H1 (cell line): Measurements from ENCODE around the gene SOX1.

ENCODE experiments used
- CEBPB ChIP-seq: IDR thresholded peaks from 2 replicates; pipeline ENCODE4 v1.6.1; 2012; ENCODE audit warnings: low read depth, low read length
- EP300 ChIP-seq, 2 experiments: IDR thresholded peaks; 1 replicate in 1 of 2; 2 replicates in 1 of 2; pipeline ENCODE4 v1.6.1; 2011 to 2012; ENCODE audit warnings: low read depth in 2 of 2, low read length in 2 of 2, mild to moderate bottlenecking in 2 of 2, borderline replicate concordance in 1 of 2, inconsistent platforms in 1 of 2, moderate library complexity in 1 of 2
- GABPA ChIP-seq: IDR thresholded peaks from 2 replicates; pipeline ENCODE4 v1.6.1; 2011; ENCODE audit warnings: mild to moderate bottlenecking, low read length, moderate library complexity, borderline replicate concordance; ENCODE audit not compliant: insufficient read depth
- POLR2A ChIP-seq, 2 experiments: IDR thresholded peaks; 1 replicate in 1 of 2; 2 replicates in 1 of 2; pipeline ENCODE4 v1.6.1; 2011; ENCODE audit warnings: low read depth in 2 of 2, low read length in 2 of 2, mild to moderate bottlenecking in 2 of 2; ENCODE audit errors: control extremely low read depth in 1 of 2
- POLR2AphosphoS5 ChIP-seq: IDR thresholded peaks from 2 replicates; pipeline ENCODE4 v1.6.1; 2011; ENCODE audit warnings: low read depth, low read length
- RAD21 ChIP-seq, 2 experiments: IDR thresholded peaks in 1 of 2; conservative IDR thresholded peaks in 1 of 2; 2 replicates each; pipeline ENCODE4 v1.6.1; 2011; ENCODE audit warnings: low read depth in 2 of 2, low read length in 2 of 2, improper control_type of control experiment in 1 of 2, inconsistent platforms in 1 of 2, mild to moderate bottlenecking in 1 of 2, moderate library complexity in 1 of 2
- SIN3A ChIP-seq, 2 experiments: IDR thresholded peaks in 1 of 2; conservative IDR thresholded peaks in 1 of 2; 2 replicates each; pipeline ENCODE4 v1.6.1; 2011 to 2012; ENCODE audit warnings: low read length in 2 of 2, improper control_type of control experiment in 1 of 2, low read depth in 1 of 2, mild to moderate bottlenecking in 1 of 2
- SP1 ChIP-seq: IDR thresholded peaks from 2 replicates; pipeline ENCODE4 v1.6.1; 2011; ENCODE audit warnings: low read depth, low read length
- SP2 ChIP-seq: IDR thresholded peaks from 2 replicates; pipeline ENCODE4 v1.6.1; 2012; ENCODE audit warnings: mild to moderate bottlenecking, low read length, inconsistent platforms
- SRF ChIP-seq: IDR thresholded peaks from 2 replicates; pipeline ENCODE4 v1.6.1; 2011; ENCODE audit warnings: mild to moderate bottlenecking, low read depth, low read length, moderate library complexity
- TF ChIP-seq, protein P1 (sequence below), 3 experiments: IDR thresholded peaks; 1 replicate in 2 of 3; 2 replicates in 1 of 3; pipeline versions ENCODE4 v1.5.1 to v1.6.1; 2011; ENCODE audit warnings: low read length in 3 of 3, mild to moderate bottlenecking in 3 of 3, inconsistent platforms in 2 of 3, low read depth in 1 of 3, moderate library complexity in 1 of 3; ENCODE audit not compliant: insufficient read depth in 1 of 3; ENCODE audit errors: control extremely low read depth in 1 of 3

DNA sequence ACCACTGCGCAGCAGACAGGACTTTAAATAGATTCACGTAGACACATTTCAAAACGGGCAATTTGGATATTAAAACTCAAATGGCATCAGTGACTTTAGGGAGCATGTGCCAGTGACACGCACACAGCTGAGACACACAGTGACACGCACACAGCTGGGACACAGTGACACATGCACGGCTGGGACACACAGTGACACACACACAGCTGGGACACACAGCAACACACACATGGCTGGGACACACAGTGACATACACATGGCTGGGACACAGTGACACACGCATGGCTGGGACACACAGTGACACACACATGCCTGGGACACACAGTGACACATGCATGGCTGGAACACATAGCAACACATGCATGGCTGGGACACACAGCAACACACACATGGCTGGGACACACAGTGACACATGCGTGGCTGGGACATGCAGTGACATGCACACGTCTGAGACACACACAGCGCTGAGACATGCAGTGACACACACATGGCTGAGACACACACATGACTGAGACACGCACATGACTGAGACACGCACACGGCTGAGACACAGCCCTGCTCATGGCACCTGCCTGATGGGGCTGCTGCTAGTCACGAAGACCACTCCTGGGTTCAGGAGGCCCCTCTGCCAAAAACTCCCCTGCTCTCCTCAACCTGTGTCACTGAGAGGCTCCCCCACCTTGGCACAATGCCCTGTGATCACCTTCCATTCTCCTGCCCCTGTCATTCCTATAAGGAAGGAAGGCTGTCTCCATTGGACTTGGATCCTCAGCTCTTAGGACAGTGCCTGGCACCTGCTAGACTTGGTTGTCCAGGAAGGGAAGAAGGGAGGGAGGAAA, 52.5 kb downstream of the SOX1 start:
- TF ChIP-seq SP2 (no peak), EP300 (IDR thresholded peaks at IDR 0.05; ENCODE audit: borderline replicate concordance in 1 of 2, low read depth in 2 of 2, low read length in 2 of 2) (no peak), SRF (no peak), SIN3A (conservative IDR thresholded peaks at IDR 0.05 in 1 of 2, IDR thresholded peaks at IDR 0.05 in 1 of 2; ENCODE audit: low read depth in 1 of 2, low read length in 2 of 2) (no peak), SP1 (no peak), POLR2A (IDR thresholded peaks at IDR 0.05; ENCODE audit: control extremely low read depth in 1 of 2, low read depth in 2 of 2, low read length in 2 of 2) (no peak), CEBPB (no peak), GABPA (no peak), POLR2AphosphoS5 (no peak), RAD21 (IDR thresholded peaks at IDR 0.05 in 1 of 2, conservative IDR thresholded peaks at IDR 0.05 in 1 of 2; ENCODE audit: low read depth in 2 of 2, low read length in 2 of 2) (no peak)
- TF ChIP-seq, protein P1, sequence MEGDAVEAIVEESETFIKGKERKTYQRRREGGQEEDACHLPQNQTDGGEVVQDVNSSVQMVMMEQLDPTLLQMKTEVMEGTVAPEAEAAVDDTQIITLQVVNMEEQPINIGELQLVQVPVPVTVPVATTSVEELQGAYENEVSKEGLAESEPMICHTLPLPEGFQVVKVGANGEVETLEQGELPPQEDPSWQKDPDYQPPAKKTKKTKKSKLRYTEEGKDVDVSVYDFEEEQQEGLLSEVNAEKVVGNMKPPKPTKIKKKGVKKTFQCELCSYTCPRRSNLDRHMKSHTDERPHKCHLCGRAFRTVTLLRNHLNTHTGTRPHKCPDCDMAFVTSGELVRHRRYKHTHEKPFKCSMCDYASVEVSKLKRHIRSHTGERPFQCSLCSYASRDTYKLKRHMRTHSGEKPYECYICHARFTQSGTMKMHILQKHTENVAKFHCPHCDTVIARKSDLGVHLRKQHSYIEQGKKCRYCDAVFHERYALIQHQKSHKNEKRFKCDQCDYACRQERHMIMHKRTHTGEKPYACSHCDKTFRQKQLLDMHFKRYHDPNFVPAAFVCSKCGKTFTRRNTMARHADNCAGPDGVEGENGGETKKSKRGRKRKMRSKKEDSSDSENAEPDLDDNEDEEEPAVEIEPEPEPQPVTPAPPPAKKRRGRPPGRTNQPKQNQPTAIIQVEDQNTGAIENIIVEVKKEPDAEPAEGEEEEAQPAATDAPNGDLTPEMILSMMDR (IDR thresholded peaks at IDR 0.05; ENCODE audit: control extremely low read depth in 1 of 3, insufficient read depth in 1 of 3, low read depth in 1 of 3, low read length in 3 of 3), result no peak
